ENCODE results near the gene LRIG1.
A peak's percentile ranks its signal among the peaks of the same experiment; 100 is the strongest.

Gene LRIG1

GRCh38 chr3:66500576-66501482 is at the start of gene LRIG1:
LRIG1 (minus strand) TSS chr3:66501022; CDS start chr3:66500407, 615 bp downstream.
- peak; percentile 99 for DNase-seq (ENCODE audit: low spot score)

GRCh38 chr3:66544619-66545429 is 44.0 kb upstream of the LRIG1 start:
- DNase-seq (ENCODE audit: low spot score): no peak

- no peak for DNase-seq (ENCODE audit: low spot score)
Measured at GRCh38 chr3:66542153-66542552, 41.3 kb upstream of the LRIG1 start.

GRCh38 chr3:66539466-66539989 is 38.7 kb upstream of the LRIG1 start:
- DNase-seq (ENCODE audit: low spot score): no peak

- DNase-seq (ENCODE audit: low spot score): no peak
Measured at GRCh38 chr3:66538390-66538789, 37.6 kb upstream of the LRIG1 start.

- no peak for DNase-seq (ENCODE audit: low spot score)
Measured at GRCh38 chr3:66537735-66538134, 36.9 kb upstream of the LRIG1 start.

GRCh38 chr3:66536791-66537190 is 36.0 kb upstream of the LRIG1 start:
- DNase-seq (ENCODE audit: low spot score): no peak

- DNase-seq (ENCODE audit: low spot score): no peak
Measured at GRCh38 chr3:66534304-66534845, 33.6 kb upstream of the LRIG1 start.

GRCh38 chr3:66532613-66533012 is 31.8 kb upstream of the LRIG1 start:
- no peak for DNase-seq (ENCODE audit: low spot score)

GRCh38 chr3:66532160-66532587 is 31.4 kb upstream of the LRIG1 start:
- no peak for DNase-seq (ENCODE audit: low spot score)

GRCh38 chr3:66531256-66531655 is 30.4 kb upstream of the LRIG1 start:
- no peak for DNase-seq (ENCODE audit: low spot score)

- no peak for DNase-seq (ENCODE audit: low spot score)
Measured at GRCh38 chr3:66527246-66527645, 26.4 kb upstream of the LRIG1 start.

- DNase-seq (ENCODE audit: low spot score): no peak
Measured at GRCh38 chr3:66525771-66526170, 24.9 kb upstream of the LRIG1 start.

- peak; percentile 19 for DNase-seq (ENCODE audit: low spot score)
Measured at GRCh38 chr3:66520724-66521123, 19.9 kb upstream of the LRIG1 start.

GRCh38 chr3:66518644-66519043 is 17.8 kb upstream of the LRIG1 start:
- DNase-seq (ENCODE audit: low spot score): no peak

- no peak for DNase-seq (ENCODE audit: low spot score)
Measured at GRCh38 chr3:66518126-66518525, 17.3 kb upstream of the LRIG1 start.

GRCh38 chr3:66517241-66517640 is 16.4 kb upstream of the LRIG1 start:
- DNase-seq (ENCODE audit: low spot score): no peak

- no peak for DNase-seq (ENCODE audit: low spot score)
Measured at GRCh38 chr3:66508461-66508860, 7.6 kb upstream of the LRIG1 start.

- DNase-seq (ENCODE audit: low spot score): no peak
Measured at GRCh38 chr3:66507423-66508260, 6.8 kb upstream of the LRIG1 start.

GRCh38 chr3:66506154-66506553 is 5.3 kb upstream of the LRIG1 start:
- DNase-seq (ENCODE audit: low spot score): no peak

GRCh38 chr3:66504850-66505641 is 4.2 kb upstream of the LRIG1 start:
- no peak for DNase-seq (ENCODE audit: low spot score)
